IMR-90 (cell line): Measurements from ENCODE around the gene ARHGAP19. TPM values are rescaled to one million over a fixed set of nuclear protein-coding genes. Genes with fewer than 3 reads are reported as not detected.

Experiments
- ATAC-seq: fragments of 200-7000 bp; cut with Tn5 transposase; 2 replicates; pipeline ENCODE4 v1.9.1; 2020; ENCODE audit warnings: low read depth, mild to moderate bottlenecking, moderate library complexity
- BruUV-seq: library from RNA; stranded (reverse); fragments of 400-500 nt; replicated peaks from 2 replicates; lab custom pipeline; 2021; lab: Mats Ljungman, UMichigan
- CTCF ChIA-PET: fragments of 300-600 bp; formaldehyde crosslinking; extraction: SDS; loops from one replicate; lab custom pipeline; 2021; ENCODE audit warnings: antibody characterized with exemption; lab: Yijun Ruan, JAX
- POLR2A ChIA-PET: fragments of 300-600 bp; sonication (Branson Sonifier 250); formaldehyde crosslinking; loops from one replicate; lab custom pipeline; 2022; ENCODE audit warnings: antibody characterized with exemption; ENCODE audit not compliant: unreplicated experiment; lab: Charles Lee
- DNase-seq: peaks from one replicate; pipeline ENCODE4 v3.0.0; 2013
- H2AFZ ChIP-seq: replicated peaks from 2 replicates; pipeline ENCODE3; 2013; ENCODE audit warnings: low read length, mild to moderate bottlenecking; ENCODE audit not compliant: poor library complexity
- H2AK5ac ChIP-seq: 2 replicates; pipeline ENCODE4 v1.6.1; 2013; ENCODE audit warnings: low read depth, low read length, inconsistent platforms
- H2AK9ac ChIP-seq: replicated peaks from 2 replicates; pipeline ENCODE3; 2013; ENCODE audit warnings: mild to moderate bottlenecking, low read depth, low read length, moderate library complexity; ENCODE audit not compliant: poor library complexity
- H2BK120ac ChIP-seq: 2 replicates; pipeline ENCODE4 v1.6.1; 2013; ENCODE audit warnings: low read depth, low read length, inconsistent platforms
- H2BK15ac ChIP-seq: 3 replicates; pipeline ENCODE4 v1.6.1; 2013; ENCODE audit warnings: low read depth, low read length, inconsistent platforms
- H2BK20ac ChIP-seq: 2 replicates; pipeline ENCODE4 v1.6.1; 2013; ENCODE audit warnings: low read depth, mild to moderate bottlenecking, inconsistent platforms, low read length, moderate library complexity
- H2BK5ac ChIP-seq: 2 replicates; pipeline ENCODE4 v1.6.1; 2013; ENCODE audit warnings: mild to moderate bottlenecking, low read depth, low read length, inconsistent platforms; ENCODE audit not compliant: poor library complexity, severe bottlenecking
- H3K14ac ChIP-seq: replicated peaks from 2 replicates; pipeline ENCODE4 v1.6.1; 2013; ENCODE audit warnings: low read depth, low read length, inconsistent platforms
- H3K18ac ChIP-seq: 2 replicates; pipeline ENCODE4 v1.6.1; 2013; ENCODE audit warnings: low read depth, low read length, control low read depth
- H3K23ac ChIP-seq: 2 replicates; pipeline ENCODE4 v1.6.1; 2013; ENCODE audit warnings: low read depth, low read length, inconsistent platforms
- H3K27ac ChIP-seq: 2 replicates; pipeline ENCODE4 v1.5.1; 2013; ENCODE audit warnings: mild to moderate bottlenecking, control low read depth, low read length; ENCODE audit not compliant: insufficient read depth
- H3K27me3 ChIP-seq: 2 replicates; pipeline ENCODE4 v1.6.1; 2013; ENCODE audit warnings: low read length; ENCODE audit not compliant: control insufficient read depth, insufficient read depth
- H3K36me3 ChIP-seq: 2 replicates; pipeline ENCODE4 v1.6.1; 2013; ENCODE audit warnings: low read length, mixed read lengths; ENCODE audit not compliant: control insufficient read depth, insufficient read depth
- H3K4ac ChIP-seq: 2 replicates; pipeline ENCODE4 v1.6.1; 2013; ENCODE audit warnings: low read depth, low read length, inconsistent platforms
- H3K4me1 ChIP-seq: 2 replicates; pipeline ENCODE4 v1.6.1; 2013; ENCODE audit warnings: low read length, mixed read lengths; ENCODE audit not compliant: control insufficient read depth, insufficient read depth
- H3K4me2 ChIP-seq: 2 replicates; pipeline ENCODE4 v1.6.1; 2013; ENCODE audit warnings: low read depth, mild to moderate bottlenecking, control low read depth, low read length, moderate library complexity
- H3K4me3 ChIP-seq: 2 replicates; pipeline ENCODE4 v1.5.1; 2013; ENCODE audit warnings: low read depth, mild to moderate bottlenecking, control low read depth, low read length, moderate library complexity; ENCODE audit not compliant: insufficient read depth
- H3K56ac ChIP-seq: 2 replicates; pipeline ENCODE4 v1.6.1; 2013; ENCODE audit warnings: low read length, inconsistent platforms; ENCODE audit not compliant: insufficient read depth; ENCODE audit errors: extremely low read depth
- H3K79me1 ChIP-seq, 2 experiments: 2 replicates each; pipeline ENCODE4 v1.6.1; 2013; ENCODE audit warnings: low read length in 2 of 2, inconsistent platforms in 1 of 2, low read depth in 1 of 2
- H3K9ac ChIP-seq: 2 replicates; pipeline ENCODE4 v1.6.1; 2013; ENCODE audit warnings: low read depth, low read length, control low read depth
- H3K9me1 ChIP-seq: 2 replicates; pipeline ENCODE4 v1.6.1; 2013; ENCODE audit warnings: low read length, inconsistent platforms; ENCODE audit not compliant: insufficient read depth
- H3K9me3 ChIP-seq: 2 replicates; pipeline ENCODE4 v1.6.1; 2013; ENCODE audit warnings: low read length; ENCODE audit not compliant: control insufficient read depth, insufficient read depth
- H4K20me1 ChIP-seq: 2 replicates; pipeline ENCODE4 v1.6.1; 2013; ENCODE audit warnings: low read length, inconsistent platforms; ENCODE audit not compliant: insufficient read depth
- H4K5ac ChIP-seq: 2 replicates; pipeline ENCODE4 v1.6.1; 2013; ENCODE audit warnings: mild to moderate bottlenecking, low read depth, low read length, control low read depth
- H4K8ac ChIP-seq, 2 experiments: 2 replicates each; pipeline ENCODE4 v1.6.1; 2013; ENCODE audit warnings: low read depth in 2 of 2, low read length in 2 of 2, control low read depth in 1 of 2, inconsistent platforms in 1 of 2
- H4K91ac ChIP-seq: 2 replicates; pipeline ENCODE4 v1.6.1; 2013; ENCODE audit warnings: low read depth, low read length, inconsistent platforms; ENCODE audit not compliant: insufficient read depth
- CEBPB ChIP-seq: IDR thresholded peaks from 2 replicates; pipeline ENCODE4 v1.6.1; 2012; ENCODE audit warnings: low read depth, low read length, improper control_type of control experiment
- CHD1 ChIP-seq: IDR thresholded peaks from 2 replicates; pipeline ENCODE4 v1.6.1; 2012; ENCODE audit warnings: low read depth, low read length, improper control_type of control experiment
- MAFK ChIP-seq: IDR thresholded peaks from 2 replicates; pipeline ENCODE4 v1.6.1; 2012; ENCODE audit warnings: low read depth, low read length, improper control_type of control experiment
- NFE2L2 ChIP-seq: fragments of 150-350 bp; IDR thresholded peaks from 2 replicates; pipeline ENCODE4 v1.6.1; 2016; ENCODE audit warnings: low read depth, mild to moderate bottlenecking, low read length
- RFX5 ChIP-seq: IDR thresholded peaks from 2 replicates; pipeline ENCODE4 v1.8.0; 2012; ENCODE audit warnings: low read depth, mild to moderate bottlenecking, low read length, moderate library complexity
- SMC3 ChIP-seq: fragments of 150-350 bp; IDR thresholded peaks from 2 replicates; pipeline ENCODE4 v1.6.1; 2016; ENCODE audit warnings: low read depth, mild to moderate bottlenecking, antibody characterized with exemption, low read length, moderate library complexity
- WGBS, 2 experiments: methylation state at CpG; one replicate each; pipeline versions ENCODE4 v1.1.5 to v1.1.7; 2013; ENCODE audit warnings: missing lambda C conversion rate in 2 of 2; ENCODE audit not compliant: insufficient read length in 1 of 2; ENCODE audit errors: extremely low coverage in 2 of 2; 5-methylcytosine and 5-hydroxymethylcytosine counted together
- dilution Hi-C: fragments of 300-500 bp; cut with HindIII; formaldehyde crosslinking; loops from one replicate; pipeline ENCODE4 v1.14.3; 2018; ENCODE audit warnings: low sequenced_read_pairs; ENCODE audit not compliant: unreplicated experiment
- in situ Hi-C: fragments of 300-500 bp; cut with MboI; formaldehyde crosslinking; loops from 3 replicates; pipeline ENCODE4 v1.14.3; 2019; ENCODE audit warnings: low sequenced_read_pairs, inconsistent platforms, mixed read lengths
- intact Hi-C: fragments of 100-400 bp; cut with micrococcal nuclease; formaldehyde crosslinking; loops from 2 replicates; pipeline ENCODE4 v1.10.0; 2022
- polyA plus RNA-seq, 3 experiments: library from polyadenylated mRNA; depleted of rRNA; stranded (reverse); fragments of >200 nt; gene quantifications; 2 replicates each; pipeline ENCODE4 v1.2.3, GENCODE V29; 2012; ENCODE audit warnings: low replicate concordance in 1 of 3
- total RNA-seq: library from RNA; depleted of rRNA; stranded (reverse); fragments of >200 nt; gene quantifications from 2 replicates; pipeline ENCODE4 v1.2.3, GENCODE V29; 2012

ARHGAP19 gene
- total and polyA plus RNA-seq, 2 of the 4 experiments (the other 2 are of a cell fraction): 6.3 to 7.0 TPM

DNA sequence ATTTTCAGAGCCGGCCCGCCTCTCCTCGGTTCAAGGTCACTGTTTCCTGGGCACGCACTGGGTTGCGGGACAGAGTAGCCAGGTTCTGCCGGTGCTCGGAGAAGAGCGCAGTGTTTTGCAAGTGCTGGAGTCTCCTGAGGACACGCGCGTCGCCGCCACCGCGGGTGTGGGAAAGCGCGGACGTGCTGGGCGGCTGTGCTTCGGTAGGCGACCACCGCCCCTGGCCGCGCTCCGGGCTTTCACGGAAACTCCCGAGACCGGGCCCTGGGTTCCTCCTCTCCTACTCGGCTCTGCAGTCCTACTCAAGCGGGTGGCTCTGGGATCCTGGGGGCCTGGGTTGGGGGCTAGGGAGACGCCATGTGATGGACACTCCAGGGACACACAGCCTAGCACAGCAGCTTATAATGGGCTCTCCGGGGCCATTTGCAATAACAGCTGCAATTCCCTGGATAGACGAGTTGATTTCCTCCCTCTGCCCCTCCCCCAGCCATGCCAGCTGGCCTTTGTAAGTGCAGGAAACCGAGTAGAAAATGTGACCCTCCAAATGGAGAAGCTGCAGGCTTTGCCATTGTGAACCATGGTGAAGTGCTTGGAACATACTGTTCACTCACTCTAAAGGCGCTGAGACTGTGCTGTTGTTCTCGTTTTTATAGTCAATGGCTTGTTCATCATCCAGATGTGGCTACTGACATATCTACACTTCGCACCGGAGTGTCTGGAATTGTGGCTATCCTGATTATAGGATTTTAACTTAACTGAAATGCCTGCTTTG, 28.8 kb upstream of the ARHGAP19 start (continued):
- TF ChIP-seq CEBPB: no peak

DNA sequence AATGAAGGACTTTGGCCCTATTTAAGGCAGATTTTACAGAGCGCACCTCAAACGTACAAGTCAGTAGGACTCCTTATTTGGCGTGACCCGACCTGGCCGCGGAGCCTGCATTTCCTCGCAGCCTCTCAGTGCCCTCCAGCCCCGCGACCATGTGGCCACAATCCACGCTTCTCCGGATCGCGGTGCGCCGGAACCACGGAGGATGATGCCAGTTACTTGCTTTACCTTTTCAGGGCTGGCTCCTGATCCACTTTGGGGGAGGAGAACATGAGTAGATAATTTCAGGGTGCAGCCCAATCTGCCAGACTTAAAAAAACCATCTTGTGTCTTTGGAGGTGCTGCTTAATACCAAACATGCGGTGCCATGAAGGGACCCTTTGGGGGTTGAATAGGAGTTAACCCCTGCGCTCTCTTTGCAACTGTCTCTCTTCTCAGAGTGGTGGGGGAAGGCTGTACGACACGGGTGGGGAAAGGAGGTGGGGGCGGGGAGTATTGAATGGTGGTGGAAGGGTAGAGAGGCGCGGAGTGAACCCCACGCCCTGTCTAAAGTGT, 28.1 kb upstream of the ARHGAP19 start:
- intact Hi-C loops (no loop called here), in situ Hi-C loops (no loop called here), dilution Hi-C loops (no loop called here)
- Histone ChIP-seq H3K4ac (no peak overlapping the region), H2AK5ac (no peak overlapping the region), H3K23ac (peak overlapping the region; percentile 82), H3K27me3 (no peaks in the 10 kb centered on the region), H2AK9ac (peak overlapping the region; percentile 17), H4K20me1 (no peaks in the 10 kb centered on the region), H3K18ac (no peak overlapping the region), H4K8ac (peak overlapping the region; percentile 37 to 39; a peak in 2 of 4 replicates), H2BK120ac (no peak overlapping the region), H2AFZ (peak overlapping the region; percentile 99), H3K4me3 (no peak overlapping the region), H2BK5ac (no peak overlapping the region), H4K91ac (no peak overlapping the region), H3K9me1 (no peaks in the 10 kb centered on the region), H3K79me1 (peaks cover 7% of the 10 kb centered on the region in 2 experiments; a peak in 2 of 4 replicates), H3K9me3 (no peaks in the 10 kb centered on the region), H2BK20ac (no peak overlapping the region), H3K14ac (peak overlapping the region; percentile 55; the same call in 1 of the 2 replicates), H3K56ac (no peak overlapping the region; the same call in 1 of the 2 replicates), H4K5ac (no peak overlapping the region), H3K27ac (no peak overlapping the region), H2BK15ac (no peak overlapping the region), H3K4me2 (peak overlapping the region; percentile 77), H3K36me3 (no peaks in the 10 kb centered on the region), H3K4me1 (peaks cover 8% of the 10 kb centered on the region; the same call in 1 of the 2 replicates), H3K9ac (peak overlapping the region; percentile 43; the same call in 1 of the 2 replicates)
- ChIA-PET CTCF (interaction anchor here (1.1 to 1.9 kb wide), 2 partner anchors 13 to 48 kb away, joined by 6 to 8 read pairs; no protein-coding TSS in a partner anchor), POLR2A (no interaction called here)
- no peak for DNase-seq
- ATAC-seq: no peak
- TF ChIP-seq RFX5 (no peak), MAFK (no peak), CHD1 (no peak), NFE2L2 (no peak), SMC3 (no peak)
- WGBS, 2 experiments: 13% methylated on average over 10 of the region's 24 CpGs; no CpG with 5 or more reads in 1 of the 2 experiments
- no TSS peak for BruUV-seq
